Right lobe of liver (tissue), 6 donors: ENCODE data around the gene REXO1. TPM values are rescaled to one million over a fixed set of nuclear protein-coding genes. Genes with fewer than 3 reads are reported as not detected.

ENCODE experiments used
- ATAC-seq, 4 donors: fragments of 200-7000 bp; cut with Tn5 transposase; one replicate each; pipeline ENCODE4 v1.9.1; 2020; ENCODE audit warnings: mild to moderate bottlenecking in 4 of 4, moderate library complexity in 4 of 4
- DNase-seq, 3 donors: peaks; one replicate each; pipeline ENCODE4 v3.0.0-alpha.2; 2020
- H3K27ac ChIP-seq, 3 donors: fragments of 200-600 bp; one replicate each; pipeline ENCODE4 v1.8.0; 2022
- H3K27me3 ChIP-seq, 2 donors: fragments of 200-600 bp; one replicate each; pipeline ENCODE4 v1.8.0; 2022
- H3K36me3 ChIP-seq, 4 donors: fragments of 200-600 bp; sonication (generic) in 1 of 4; one replicate each; pipeline versions ENCODE4 v1.5.1 to v1.8.0; 2017 to 2022; ENCODE audit warnings: control low read depth in 1 of 4
- H3K4me1 ChIP-seq, 4 donors: fragments of 200-600 bp; sonication (generic) in 1 of 4; one replicate each; pipeline versions ENCODE4 v1.5.1 to v1.8.0; 2017 to 2022; ENCODE audit warnings: control low read depth in 1 of 4
- H3K4me3 ChIP-seq, 3 donors: fragments of 200-600 bp; one replicate each; pipeline ENCODE4 v1.8.0; 2022
- H3K9me3 ChIP-seq, 4 donors: fragments of 200-600 bp; sonication (generic) in 1 of 4; one replicate each; pipeline versions ENCODE4 v1.5.1 to v1.8.0; 2017 to 2022; ENCODE audit warnings: control low read depth in 1 of 4
- POLR2A ChIP-seq: fragments of 450-650 bp; IDR thresholded peaks from one replicate; pipeline ENCODE4 v1.6.1; 2017; ENCODE audit warnings: antibody characterized with exemption, mild to moderate bottlenecking
- WGBS: methylation state at CpG from one replicate; pipeline ENCODE4 v1.1.6; 2018; ENCODE audit warnings: low coverage, low lambda C conversion rate; ENCODE audit not compliant: insufficient coverage; ENCODE audit errors: missing lambda C conversion rate; 5-methylcytosine and 5-hydroxymethylcytosine counted together
- intact Hi-C, 2 donors: fragments of 100-400 bp; cut with DNase I; formaldehyde crosslinking; loops; one replicate each; pipeline versions ENCODE4 v1.11.2 to v1.14.1; 2022
- total RNA-seq, 6 experiments: library from RNA; depleted of rRNA in 2 of 6; stranded (reverse); fragments of >200 nt in 2 of 6; fragmentation: NEBNext Ultra II Directional in 3 of 6; extraction: Animal tissue kit (Norgen Biotek cat#: 25700) in 3 of 6; gene quantifications; one replicate each; pipeline versions ENCODE4 v1.1.0 to v1.2.4, GENCODE V29; 2016 to 2023
- TF ChIP-seq, protein P1 (sequence below), 4 donors: fragments of 200-600 bp in 3 of 4; fragments of 450-650 bp in 1 of 4; IDR thresholded peaks; one replicate each; pipeline versions ENCODE4 v1.5.1 to v1.8.0; 2016 to 2022; ENCODE audit warnings: antibody characterized with exemption in 4 of 4, mild to moderate bottlenecking in 2 of 4
- donor health status: DM: no; HTN: yes; CAD: no.
- donor health status: DM: no; HTN: no; CAD: no.
- donor health status: DM: no; HTN: no; CAD: no.
- donor health status: DM: no; HTN: yes; CAD: no.
- donor health status: DM: no; HTN: yes; CAD: no.

Gene REXO1
- total RNA-seq, 6 experiments from 2014 or later, result 8.0 to 17.7 (median 12.6) TPM

DNA sequence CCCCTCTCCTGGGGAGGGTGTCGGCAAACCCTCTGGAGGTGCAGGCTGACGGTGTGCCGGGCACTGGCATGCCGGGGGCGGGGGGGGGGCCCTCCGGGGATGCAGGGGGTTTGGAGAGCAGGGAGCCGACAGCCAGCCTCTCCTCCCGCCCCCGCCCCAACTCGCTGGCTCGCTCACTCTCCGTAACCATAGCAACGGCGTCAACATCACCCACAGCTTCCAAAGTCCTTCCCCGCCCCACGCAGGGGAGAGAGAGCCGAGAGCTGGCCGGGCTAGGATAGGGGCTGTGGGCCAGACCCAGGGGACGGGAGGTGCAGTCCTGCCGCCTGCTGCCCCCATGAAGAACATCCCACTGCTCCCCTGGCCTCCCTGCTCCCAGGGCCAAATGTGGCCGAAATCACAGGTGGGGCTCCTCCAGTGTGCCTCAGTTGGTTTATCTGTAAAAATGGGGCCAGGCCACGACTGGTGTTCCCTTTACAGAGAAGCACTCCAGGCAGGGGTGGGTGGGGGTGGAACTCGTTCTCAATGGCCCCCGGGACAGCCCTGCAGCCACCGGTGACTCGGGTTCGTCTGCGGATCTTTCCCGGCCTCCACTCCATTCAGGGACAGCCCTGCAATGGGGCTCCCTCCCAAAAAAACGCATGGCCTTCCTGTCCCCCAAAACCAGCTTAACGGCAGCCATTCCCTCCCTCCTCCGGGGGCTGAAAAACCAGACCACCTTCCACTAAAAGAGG, 11.9 kb upstream of the REXO1 start:
- DNase-seq (peak; percentile 80 to 91 (median 86)), ATAC-seq (peak in 3 of 4 donors; percentile 1 to 37 (median 1))
- peak overlapping the region in 1 of 3 donors; percentile 31 for H3K27ac ChIP-seq
- H3K36me3 ChIP-seq, result no peaks in the 10 kb centered on the region
- H3K27me3 ChIP-seq, result no peaks in the 10 kb centered on the region
- 22% methylated on average over 6 of the region's 32 CpGs for WGBS
- H3K4me1 ChIP-seq, result peaks cover 0 to 52% (median 21%) of the 10 kb centered on the region in 4 donors
- no peaks in the 10 kb centered on the region for H3K9me3 ChIP-seq
- intact Hi-C loops, result no loop called here
- peak overlapping the region in 2 of 3 donors; percentile 21 to 26 for H3K4me3 ChIP-seq
- peak; percentile 24 for TF ChIP-seq POLR2A
- TF ChIP-seq, protein P1, sequence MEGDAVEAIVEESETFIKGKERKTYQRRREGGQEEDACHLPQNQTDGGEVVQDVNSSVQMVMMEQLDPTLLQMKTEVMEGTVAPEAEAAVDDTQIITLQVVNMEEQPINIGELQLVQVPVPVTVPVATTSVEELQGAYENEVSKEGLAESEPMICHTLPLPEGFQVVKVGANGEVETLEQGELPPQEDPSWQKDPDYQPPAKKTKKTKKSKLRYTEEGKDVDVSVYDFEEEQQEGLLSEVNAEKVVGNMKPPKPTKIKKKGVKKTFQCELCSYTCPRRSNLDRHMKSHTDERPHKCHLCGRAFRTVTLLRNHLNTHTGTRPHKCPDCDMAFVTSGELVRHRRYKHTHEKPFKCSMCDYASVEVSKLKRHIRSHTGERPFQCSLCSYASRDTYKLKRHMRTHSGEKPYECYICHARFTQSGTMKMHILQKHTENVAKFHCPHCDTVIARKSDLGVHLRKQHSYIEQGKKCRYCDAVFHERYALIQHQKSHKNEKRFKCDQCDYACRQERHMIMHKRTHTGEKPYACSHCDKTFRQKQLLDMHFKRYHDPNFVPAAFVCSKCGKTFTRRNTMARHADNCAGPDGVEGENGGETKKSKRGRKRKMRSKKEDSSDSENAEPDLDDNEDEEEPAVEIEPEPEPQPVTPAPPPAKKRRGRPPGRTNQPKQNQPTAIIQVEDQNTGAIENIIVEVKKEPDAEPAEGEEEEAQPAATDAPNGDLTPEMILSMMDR (IDR thresholded peaks at IDR 0.05), result no peak

DNA sequence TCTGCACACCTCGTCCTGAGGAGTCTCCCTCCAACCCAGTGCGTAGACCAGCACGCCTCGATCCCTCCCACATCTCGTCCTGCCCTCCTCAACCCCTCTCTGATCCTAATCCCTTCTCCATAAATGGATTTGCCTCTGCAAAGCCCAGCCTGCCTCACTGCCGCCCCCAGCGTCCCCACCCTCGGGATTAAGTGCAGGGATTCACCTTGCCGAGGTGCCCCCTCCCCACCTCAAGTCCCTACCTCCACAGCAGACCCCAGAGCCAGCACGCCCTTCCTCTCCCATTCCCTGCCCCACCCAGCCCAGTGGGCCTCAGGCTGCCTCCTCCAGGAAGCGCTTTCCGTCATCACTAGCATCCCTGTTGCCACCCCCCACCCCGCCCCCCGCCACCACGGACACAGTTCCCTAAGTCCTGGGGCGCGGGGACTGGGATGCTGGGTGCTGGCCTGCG, 11.1 kb upstream of the REXO1 start:
- TF ChIP-seq, protein P1 (IDR thresholded peaks at IDR 0.05), result no peak
- TF ChIP-seq POLR2A, result no peak
- no peak overlapping the region for H3K27ac ChIP-seq
- ATAC-seq (no peak), DNase-seq (peak in 1 of 3 donors; percentile 55)
- peaks cover 0 to 47% (median 19%) of the 10 kb centered on the region in 4 donors for H3K4me1 ChIP-seq
- 53% methylated on average over 14 of the region's 18 CpGs for WGBS
- H3K9me3 ChIP-seq, result no peaks in the 10 kb centered on the region
- no peaks in the 10 kb centered on the region for H3K36me3 ChIP-seq
- H3K4me3 ChIP-seq, result no peak overlapping the region
- H3K27me3 ChIP-seq, result no peaks in the 10 kb centered on the region
- intact Hi-C loops, result no loop called here

DNA sequence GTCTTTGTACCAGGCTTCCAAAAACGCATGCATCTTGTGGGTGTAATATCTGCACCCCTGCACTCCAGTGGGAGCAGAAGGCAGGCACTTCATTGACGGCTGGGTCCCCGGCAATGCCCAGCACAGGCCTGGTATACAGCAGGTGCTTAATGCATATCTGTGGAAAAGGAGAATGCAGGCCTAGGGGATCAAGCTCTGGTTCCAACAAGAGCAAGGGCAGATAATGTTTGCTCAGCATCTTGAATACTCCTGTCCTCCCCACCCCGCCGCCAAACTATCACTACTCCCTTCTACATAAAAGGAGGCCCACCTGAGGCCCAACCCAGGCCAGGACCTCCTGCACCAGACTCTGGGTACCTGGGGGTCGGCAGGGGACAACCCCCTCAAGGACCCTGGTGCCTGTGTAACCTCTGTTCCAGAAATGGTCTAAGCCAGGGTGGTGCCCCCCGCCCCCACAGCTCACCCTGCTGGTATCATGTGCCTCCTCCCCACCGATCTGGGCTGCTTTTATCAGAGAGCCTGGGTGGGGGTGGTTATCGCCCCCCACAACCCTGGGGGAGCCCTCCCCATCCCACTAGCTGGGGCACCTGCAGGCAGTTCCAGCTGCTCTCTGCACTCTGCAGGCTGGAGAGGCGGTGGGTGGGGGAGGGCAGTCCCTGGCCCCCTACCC, 10.3 kb upstream of the REXO1 start:
- intact Hi-C loops, result no loop called here
- Histone ChIP-seq H3K4me3 (no peak overlapping the region), H3K4me1 (peaks cover 0 to 53% (median 19%) of the 10 kb centered on the region in 4 donors)

DNA sequence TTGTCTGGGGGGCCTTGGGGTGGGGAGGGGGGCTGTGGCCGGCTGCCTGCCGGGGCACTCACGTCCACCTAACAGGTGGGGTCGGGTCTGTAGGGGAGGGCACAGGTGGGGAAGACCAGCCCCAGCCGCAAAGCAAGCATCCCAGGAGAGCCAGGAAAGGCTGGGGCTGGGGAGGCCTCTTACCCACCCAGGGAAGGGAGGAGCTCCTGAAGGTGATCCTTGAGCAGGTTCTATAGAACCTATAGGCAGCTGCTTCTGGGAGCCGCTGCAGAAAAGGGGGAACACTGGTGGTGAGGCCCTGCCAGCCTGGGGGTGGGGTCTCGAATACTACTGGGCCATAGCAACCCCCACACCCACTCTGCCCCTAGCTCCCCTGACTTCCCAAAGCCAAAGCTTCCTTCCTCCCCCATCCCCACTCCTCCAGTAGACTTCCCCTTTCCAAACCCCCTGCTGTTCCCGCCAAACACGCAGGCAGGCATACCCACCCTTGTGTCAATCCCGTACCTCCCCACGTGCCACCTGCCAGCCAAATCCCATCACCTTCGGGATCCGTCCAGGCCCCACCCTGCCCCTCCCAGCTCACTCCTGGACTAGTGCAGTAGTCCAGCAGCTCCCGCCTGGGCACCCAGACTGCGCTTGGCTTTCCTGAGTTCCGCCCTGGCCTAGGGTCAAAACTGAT, 9.5 kb upstream of the REXO1 start:
- whole genome bisulfite sequencing, result 30% methylated on average over 10 of the region's 16 CpGs
- no peak for TF ChIP-seq POLR2A
- TF ChIP-seq, protein P1 (IDR thresholded peaks at IDR 0.05), result no peak
- intact Hi-C loops, result no loop called here
- Histone ChIP-seq H3K4me1 (peaks cover 0 to 61% (median 23%) of the 10 kb centered on the region in 4 donors), H3K27me3 (no peaks in the 10 kb centered on the region), H3K9me3 (no peaks in the 10 kb centered on the region), H3K36me3 (no peaks in the 10 kb centered on the region), H3K27ac (peak overlapping the region; percentile 69 to 89 (median 77)), H3K4me3 (peak overlapping the region; percentile 34 to 45 (median 36))
- DNase-seq (peak in 2 of 3 donors; percentile 41 to 63), ATAC-seq (no peak)

More for the DNA sequence above, 10.3 kb upstream of the REXO1 start:
- WGBS, result 64% methylated on average over 5 of the region's 10 CpGs
- Histone ChIP-seq H3K9me3 (no peaks in the 10 kb centered on the region), H3K27me3 (no peaks in the 10 kb centered on the region), H3K27ac (no peak overlapping the region), H3K36me3 (no peaks in the 10 kb centered on the region)
- DNase-seq (peak in 2 of 3 donors; percentile 23 to 56), ATAC-seq (no peak)
- TF ChIP-seq POLR2A, result no peak
- TF ChIP-seq, protein P1 (IDR thresholded peaks at IDR 0.05), result no peak
